ENCODE data around the gene RUNX1. TPM values are rescaled to one million over a fixed set of nuclear protein-coding genes. Genes with fewer than 3 reads are reported as not detected.

Gene RUNX1
- polyA plus RNA-seq, 1 of the 3 experiments (the other 2 are of a cell fraction): 17.1 TPM

DNA sequence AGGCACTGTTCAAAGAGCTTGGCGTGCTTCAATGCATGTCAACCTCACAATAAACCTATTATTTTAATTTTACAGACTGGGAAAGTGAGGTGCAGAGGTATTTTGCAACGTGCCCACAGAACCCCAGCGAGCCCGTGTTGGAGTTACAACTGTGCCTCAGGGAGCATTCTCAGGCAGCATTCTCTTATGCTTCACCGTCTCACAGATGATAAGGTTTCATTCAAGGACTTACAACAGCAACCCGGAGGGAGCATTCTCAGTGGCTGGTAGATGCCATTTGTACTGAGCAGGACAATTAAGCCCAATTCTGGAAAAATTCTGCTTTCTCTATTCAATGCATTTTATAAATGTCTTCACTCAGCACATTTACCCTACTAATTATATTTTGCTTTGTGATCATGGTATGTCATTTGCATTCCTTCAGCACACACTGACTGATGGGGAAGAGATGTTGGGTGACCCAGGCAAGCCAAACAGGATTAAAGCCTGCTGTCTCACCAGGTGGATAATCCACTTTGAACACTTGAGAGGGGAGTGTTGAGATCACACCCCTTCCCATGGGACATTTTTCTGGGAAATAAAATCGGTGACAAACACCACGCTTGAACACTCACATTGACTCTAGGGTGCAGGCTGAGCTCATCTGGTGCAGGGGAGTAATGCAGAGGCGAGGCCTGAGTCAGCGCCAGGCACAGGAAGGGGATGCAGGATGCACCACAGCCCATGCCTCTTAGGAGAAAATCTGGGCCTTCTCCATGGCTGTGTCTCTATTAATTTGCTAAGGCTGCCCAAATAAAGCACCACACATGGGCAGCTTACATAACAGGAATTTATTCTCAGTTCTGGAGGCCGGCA is 266.4 kb downstream of the RUNX1 start:
- Histone ChIP-seq H4K20me1 (ENCODE audit: insufficient read depth) (no peaks in the 10 kb centered on the region), H3K9ac (no peak overlapping the region), H2AFZ (ENCODE audit: low read depth) (no peak overlapping the region), H3K4me3 (ENCODE audit: low read depth in 2 of 2, low read length in 1 of 2) (no peak overlapping the region), H3K36me3 (replicated peaks in 1 of 2; ENCODE audit: control insufficient read depth in 1 of 2, insufficient read depth in 2 of 2, low read length in 1 of 2) (no peaks in the 10 kb centered on the region), H3K9me2 (no peaks in the 10 kb centered on the region), H3F3A (replicated peaks; ENCODE audit: insufficient read depth) (no peaks in the 10 kb centered on the region), H3K4me1 (ENCODE audit: control insufficient read depth in 1 of 2, insufficient read depth in 2 of 2, low read depth in 1 of 2, low read length in 1 of 2) (peaks cover 0 to 2% of the 10 kb centered on the region in 2 experiments; a peak in 1 of 4 replicates), H3K27ac (ENCODE audit: low read depth in 2 of 2, low read length in 1 of 2) (no peak overlapping the region), H3K9me3 (no peaks in the 10 kb centered on the region), H3K4me2 (no peak overlapping the region), H3K27me3 (ENCODE audit: insufficient read depth) (no peaks in the 10 kb centered on the region), H3K79me2 (ENCODE audit: insufficient read depth) (no peaks in the 10 kb centered on the region)
- no peak for DNase-seq
- POLR2A ChIA-PET: no interaction called here
- TF ChIP-seq EZH2phosphoT487 (IDR thresholded peaks at IDR 0.05; ENCODE audit: borderline replicate concordance, low read depth) (no peak), RAD21 (IDR thresholded peaks at IDR 0.05; ENCODE audit: low read length) (no peak), NFIC (IDR thresholded peaks at IDR 0.05; ENCODE audit: borderline replicate concordance) (no peak), RCOR1 (IDR thresholded peaks at IDR 0.05; ENCODE audit: low read length) (no peak), NRF1 (IDR thresholded peaks at IDR 0.05; ENCODE audit: low read depth, low read length) (no peak), CHD2 (IDR thresholded peaks at IDR 0.05; ENCODE audit: low read length, partially characterized antibody) (no peak), FOSL2 (IDR thresholded peaks at IDR 0.05; ENCODE audit: borderline replicate concordance, low read depth) (no peak), MEF2A (IDR thresholded peaks at IDR 0.05; ENCODE audit: borderline replicate concordance, low read depth) (no peak)
- TF ChIP-seq, protein P1, sequence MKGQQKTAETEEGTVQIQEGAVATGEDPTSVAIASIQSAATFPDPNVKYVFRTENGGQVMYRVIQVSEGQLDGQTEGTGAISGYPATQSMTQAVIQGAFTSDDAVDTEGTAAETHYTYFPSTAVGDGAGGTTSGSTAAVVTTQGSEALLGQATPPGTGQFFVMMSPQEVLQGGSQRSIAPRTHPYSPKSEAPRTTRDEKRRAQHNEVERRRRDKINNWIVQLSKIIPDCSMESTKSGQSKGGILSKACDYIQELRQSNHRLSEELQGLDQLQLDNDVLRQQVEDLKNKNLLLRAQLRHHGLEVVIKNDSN (IDR thresholded peaks at IDR 0.05; ENCODE audit: borderline replicate concordance, low read depth): no peak
- TF ChIP-seq, protein P2, sequence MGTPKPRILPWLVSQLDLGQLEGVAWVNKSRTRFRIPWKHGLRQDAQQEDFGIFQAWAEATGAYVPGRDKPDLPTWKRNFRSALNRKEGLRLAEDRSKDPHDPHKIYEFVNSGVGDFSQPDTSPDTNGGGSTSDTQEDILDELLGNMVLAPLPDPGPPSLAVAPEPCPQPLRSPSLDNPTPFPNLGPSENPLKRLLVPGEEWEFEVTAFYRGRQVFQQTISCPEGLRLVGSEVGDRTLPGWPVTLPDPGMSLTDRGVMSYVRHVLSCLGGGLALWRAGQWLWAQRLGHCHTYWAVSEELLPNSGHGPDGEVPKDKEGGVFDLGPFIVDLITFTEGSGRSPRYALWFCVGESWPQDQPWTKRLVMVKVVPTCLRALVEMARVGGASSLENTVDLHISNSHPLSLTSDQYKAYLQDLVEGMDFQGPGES (IDR thresholded peaks at IDR 0.05; ENCODE audit: low read depth, low read length): no peak
- TF ChIP-seq, protein P3, sequence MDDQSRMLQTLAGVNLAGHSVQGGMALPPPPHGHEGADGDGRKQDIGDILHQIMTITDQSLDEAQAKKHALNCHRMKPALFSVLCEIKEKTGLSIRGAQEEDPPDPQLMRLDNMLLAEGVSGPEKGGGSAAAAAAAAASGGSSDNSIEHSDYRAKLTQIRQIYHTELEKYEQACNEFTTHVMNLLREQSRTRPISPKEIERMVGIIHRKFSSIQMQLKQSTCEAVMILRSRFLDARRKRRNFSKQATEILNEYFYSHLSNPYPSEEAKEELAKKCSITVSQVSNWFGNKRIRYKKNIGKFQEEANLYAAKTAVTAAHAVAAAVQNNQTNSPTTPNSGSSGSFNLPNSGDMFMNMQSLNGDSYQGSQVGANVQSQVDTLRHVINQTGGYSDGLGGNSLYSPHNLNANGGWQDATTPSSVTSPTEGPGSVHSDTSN (IDR thresholded peaks at IDR 0.05): no peak
- TF ChIP-seq, protein P4, sequence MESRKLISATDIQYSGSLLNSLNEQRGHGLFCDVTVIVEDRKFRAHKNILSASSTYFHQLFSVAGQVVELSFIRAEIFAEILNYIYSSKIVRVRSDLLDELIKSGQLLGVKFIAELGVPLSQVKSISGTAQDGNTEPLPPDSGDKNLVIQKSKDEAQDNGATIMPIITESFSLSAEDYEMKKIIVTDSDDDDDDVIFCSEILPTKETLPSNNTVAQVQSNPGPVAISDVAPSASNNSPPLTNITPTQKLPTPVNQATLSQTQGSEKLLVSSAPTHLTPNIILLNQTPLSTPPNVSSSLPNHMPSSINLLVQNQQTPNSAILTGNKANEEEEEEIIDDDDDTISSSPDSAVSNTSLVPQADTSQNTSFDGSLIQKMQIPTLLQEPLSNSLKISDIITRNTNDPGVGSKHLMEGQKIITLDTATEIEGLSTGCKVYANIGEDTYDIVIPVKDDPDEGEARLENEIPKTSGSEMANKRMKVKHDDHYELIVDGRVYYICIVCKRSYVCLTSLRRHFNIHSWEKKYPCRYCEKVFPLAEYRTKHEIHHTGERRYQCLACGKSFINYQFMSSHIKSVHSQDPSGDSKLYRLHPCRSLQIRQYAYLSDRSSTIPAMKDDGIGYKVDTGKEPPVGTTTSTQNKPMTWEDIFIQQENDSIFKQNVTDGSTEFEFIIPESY (IDR thresholded peaks at IDR 0.05; ENCODE audit: borderline replicate concordance, low read depth): no peak
- 91% methylated on average over 11 of the region's 11 CpGs for WGBS (ENCODE audit: low lambda C conversion rate)
- CTCF ChIA-PET: no interaction called here
